ENCODE results near the gene CDH24.

The CDH24 gene

DNA sequence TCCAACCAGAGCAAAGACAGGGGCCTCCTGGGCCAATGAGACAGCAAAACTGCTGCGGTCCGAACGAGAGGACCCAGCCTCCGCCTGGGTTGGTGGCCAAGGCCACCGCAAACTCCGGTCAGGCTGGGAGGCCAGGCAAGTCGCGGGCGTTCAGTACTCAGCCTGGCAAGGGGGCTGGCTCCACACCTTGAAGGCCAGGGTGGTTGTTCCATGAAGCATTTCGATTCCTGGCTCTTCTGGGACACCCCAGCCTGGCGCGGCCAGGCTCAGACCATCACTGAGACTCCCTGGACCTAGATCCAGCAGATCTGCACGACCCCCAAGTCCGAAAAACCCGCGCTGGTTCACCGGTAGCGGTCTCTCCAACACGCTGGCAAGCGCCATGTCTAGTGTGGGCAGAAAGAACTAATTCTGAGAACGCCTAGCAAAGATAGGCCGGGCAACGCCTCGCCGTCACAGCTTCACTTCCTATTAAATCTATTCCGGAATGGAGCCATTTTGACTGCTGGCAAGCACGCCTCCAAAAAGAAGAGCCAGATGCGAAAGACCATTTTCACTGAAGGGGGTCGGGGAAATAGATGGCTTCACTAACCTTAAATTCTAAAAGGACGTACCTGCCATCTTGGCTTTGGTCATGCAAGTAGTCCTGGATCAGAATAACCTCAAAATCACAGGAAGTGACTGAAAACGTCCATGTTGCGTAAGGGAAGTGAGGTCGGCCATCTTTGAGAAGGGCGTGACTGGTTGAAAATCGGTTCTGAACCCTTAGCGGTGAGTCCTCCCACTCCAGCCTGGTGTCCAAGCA, 22.6 kb downstream of the CDH24 start, which contains the start of gene PSMB5:
TSS of gene PSMB5 (minus strand) at position 403 of the 805 bp plus-strand sequence. CDS start at position 384, 19 bp downstream.
- TF ChIP-seq, protein P1, sequence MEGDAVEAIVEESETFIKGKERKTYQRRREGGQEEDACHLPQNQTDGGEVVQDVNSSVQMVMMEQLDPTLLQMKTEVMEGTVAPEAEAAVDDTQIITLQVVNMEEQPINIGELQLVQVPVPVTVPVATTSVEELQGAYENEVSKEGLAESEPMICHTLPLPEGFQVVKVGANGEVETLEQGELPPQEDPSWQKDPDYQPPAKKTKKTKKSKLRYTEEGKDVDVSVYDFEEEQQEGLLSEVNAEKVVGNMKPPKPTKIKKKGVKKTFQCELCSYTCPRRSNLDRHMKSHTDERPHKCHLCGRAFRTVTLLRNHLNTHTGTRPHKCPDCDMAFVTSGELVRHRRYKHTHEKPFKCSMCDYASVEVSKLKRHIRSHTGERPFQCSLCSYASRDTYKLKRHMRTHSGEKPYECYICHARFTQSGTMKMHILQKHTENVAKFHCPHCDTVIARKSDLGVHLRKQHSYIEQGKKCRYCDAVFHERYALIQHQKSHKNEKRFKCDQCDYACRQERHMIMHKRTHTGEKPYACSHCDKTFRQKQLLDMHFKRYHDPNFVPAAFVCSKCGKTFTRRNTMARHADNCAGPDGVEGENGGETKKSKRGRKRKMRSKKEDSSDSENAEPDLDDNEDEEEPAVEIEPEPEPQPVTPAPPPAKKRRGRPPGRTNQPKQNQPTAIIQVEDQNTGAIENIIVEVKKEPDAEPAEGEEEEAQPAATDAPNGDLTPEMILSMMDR (conservative IDR thresholded peaks at IDR 0.05; ENCODE audit: low read depth): no peak
- POLR2A ChIA-PET (ENCODE audit: low non-redundant PET): no interaction called here
- DNase-seq (ENCODE audit: low spot score): peak; percentile 95
- CTCF ChIA-PET: interaction anchor here (1.7 kb wide), 1 partner anchor 48 kb away, joined by 13 read pairs; no protein-coding TSS in a partner anchor
- H3K27ac ChIP-seq: peak within 1 kb of the TSS; percentile 83

GRCh38 chr14:23033801-23034497, 23.4 kb downstream of the CDH24 start:
- POLR2A ChIA-PET (ENCODE audit: low non-redundant PET): no interaction called here
- H3K27ac ChIP-seq: peak overlapping the region; percentile 83
- TF ChIP-seq, protein P1 (conservative IDR thresholded peaks at IDR 0.05; ENCODE audit: low read depth): no peak

GRCh38 chr14:23033251-23033727, 24.0 kb downstream of the CDH24 start:
- DNase-seq (ENCODE audit: low spot score): no peak
- CTCF ChIA-PET: interaction anchor here (0.6 to 1.7 kb wide), 4 partner anchors 35 to 1107 kb away, joined by 3 to 13 read pairs (median 4); no protein-coding TSS in a partner anchor
- TF ChIP-seq, protein P1 (conservative IDR thresholded peaks at IDR 0.05; ENCODE audit: low read depth): no peak
- H3K27ac ChIP-seq: peak overlapping the region; percentile 83
- POLR2A ChIA-PET (ENCODE audit: low non-redundant PET): no interaction called here

More at GRCh38 chr14:23033801-23034497, 23.4 kb downstream of the CDH24 start:
- CTCF ChIA-PET: interaction anchor here (1.0 to 1.7 kb wide), 2 partner anchors 35 to 47 kb away, joined by 3 to 13 read pairs; no protein-coding TSS in a partner anchor
- no peak for DNase-seq (ENCODE audit: low spot score)

- DNase-seq (ENCODE audit: low spot score): no peak
- no peak overlapping the region for H3K27ac ChIP-seq
- ChIA-PET POLR2A (ENCODE audit: low non-redundant PET) (no interaction called here), CTCF (interaction anchor here (0.9 kb wide), 1 partner anchor 44 kb away, joined by 4 read pairs; no protein-coding TSS in a partner anchor)
- TF ChIP-seq, protein P1 (conservative IDR thresholded peaks at IDR 0.05; ENCODE audit: low read depth): no peak
Observed at GRCh38 chr14:23030936-23031335, 26.4 kb downstream of the CDH24 start.

GRCh38 chr14:23028799-23029198, 28.5 kb downstream of the CDH24 start:
- CTCF ChIA-PET: interaction anchor here (0.6 to 0.9 kb wide), 3 partner anchors 9 to 99 kb away, joined by 3 to 4 read pairs (median 4); no protein-coding TSS in a partner anchor
- TF ChIP-seq, protein P1 (conservative IDR thresholded peaks at IDR 0.05; ENCODE audit: low read depth): no peak
- no peak for DNase-seq (ENCODE audit: low spot score)
- H3K27ac ChIP-seq: no peak overlapping the region
- POLR2A ChIA-PET (ENCODE audit: low non-redundant PET): no interaction called here
